ENCODE data around the gene PRDM13. TPM values are rescaled to one million over a fixed set of nuclear protein-coding genes. Genes with fewer than 3 reads are reported as not detected.

PRDM13 gene
- total and polyA plus RNA-seq, 2 of the 8 experiments (the other 6 are each of a cell fraction or from before 2014, with no cell fraction given), result 0.05 to 0.09 TPM

GRCh38 chr6:99617131-99617530 lies 10.5 kb downstream of the PRDM13 start:
- Histone ChIP-seq H3K79me2 (ENCODE audit: control insufficient read depth in 1 of 2, insufficient read depth in 2 of 2, low read length in 2 of 2) (no peaks in the 10 kb centered on the region), H3K23ac (ENCODE audit: insufficient read length) (no peak overlapping the region), H3K36me3 (ENCODE audit: control insufficient read depth in 2 of 4, insufficient read depth in 4 of 4, low read length in 3 of 4) (no peaks in the 10 kb centered on the region), H3K4ac (replicated peaks; ENCODE audit: insufficient read length, low read depth, low read length) (no peak overlapping the region), H3K14ac (ENCODE audit: insufficient read length) (no peak overlapping the region), H3K27me3 (replicated peaks in 1 of 4; ENCODE audit: control insufficient read depth in 3 of 4, extremely low read depth in 1 of 4, insufficient read depth in 3 of 4, low read length in 3 of 4) (peaks cover 67 to 95% (median 78%) of the 10 kb centered on the region in 4 experiments), H2AFZ (ENCODE audit: low read length) (no peak overlapping the region), H2BK20ac (ENCODE audit: low read length) (no peak overlapping the region), H4K91ac (replicated peaks; ENCODE audit: insufficient read length, low read length) (no peak overlapping the region), H2BK5ac (ENCODE audit: low read depth, low read length) (no peak overlapping the region), H3K9ac (replicated peaks in 1 of 4; ENCODE audit: extremely low read depth in 1 of 4, low read depth in 3 of 4, low read length in 3 of 4) (no peak overlapping the region), H2BK12ac (ENCODE audit: low read depth, low read length) (no peak overlapping the region), H3K4me1 (replicated peaks in 1 of 4; ENCODE audit: control insufficient read depth in 3 of 4, insufficient read depth in 4 of 4, low read length in 3 of 4) (peaks cover 0 to 21% (median 11%) of the 10 kb centered on the region in 4 experiments; a peak in 5 of 7 replicates), H2AK5ac (ENCODE audit: low read depth, low read length) (no peak overlapping the region), H4K5ac (ENCODE audit: insufficient read length, low read depth, low read length) (no peak overlapping the region), H3K27ac (ENCODE audit: low read depth, low read length) (no peak overlapping the region), H3K9me3 (ENCODE audit: insufficient read depth in 2 of 2, low read depth in 1 of 2, low read length in 1 of 2) (no peaks in the 10 kb centered on the region), H3K23me2 (ENCODE audit: low read depth, low read length) (peaks cover 17% of the 10 kb centered on the region; the same call in 1 of the 2 replicates), H3K4me3 (ENCODE audit: extremely low read depth in 1 of 4, insufficient read depth in 2 of 4, low read depth in 3 of 4, low read length in 4 of 4) (no peak overlapping the region), H3K4me2 (ENCODE audit: insufficient read depth in 1 of 2, low read depth in 2 of 2, low read length in 2 of 2) (no peak overlapping the region), H3K56ac (replicated peaks; ENCODE audit: insufficient read length, low read depth, low read length) (no peak overlapping the region), H4K8ac (ENCODE audit: extremely low read depth, insufficient read depth, low read length) (no peak overlapping the region), H3K79me1 (ENCODE audit: low read depth, low read length) (no peaks in the 10 kb centered on the region), H3K18ac (ENCODE audit: extremely low read depth, low read length) (no peak overlapping the region), H4K20me1 (replicated peaks in 1 of 2; ENCODE audit: control insufficient read depth in 1 of 2, insufficient read depth in 2 of 2, low read length in 2 of 2) (peaks cover 0 to 7% of the 10 kb centered on the region in 2 experiments), H2BK15ac (ENCODE audit: low read length) (no peak overlapping the region), H2BK120ac (replicated peaks; ENCODE audit: low read depth, low read length) (no peak overlapping the region)
- no peak for DNase-seq (ENCODE audit: low read depth in 1 of 2, low spot score in 2 of 2)
- ChIA-PET POLR2A (ENCODE audit: partially characterized antibody) (interaction anchor here (1.3 kb wide), 1 partner anchor 49 kb away, joined by 5 read pairs; the partner anchor contains the start of gene CCNC), CTCF (ENCODE audit: partially characterized antibody) (interaction anchor here (0.9 to 1.5 kb wide), 5 partner anchors 9 to 129 kb away, joined by 3 to 6 read pairs (median 4); no protein-coding TSS in a partner anchor)
- WGBS, 2 experiments (ENCODE audit: extremely low coverage in 1 of 2, insufficient coverage in 1 of 2, insufficient read length in 1 of 2, insufficient replicate concordance in 2 of 2, low coverage in 1 of 2, low lambda C conversion rate in 2 of 2, missing lambda C conversion rate in 1 of 2), result 79% methylated on average over 2 of the region's 2 CpGs; no CpG with 5 or more reads in 1 of the 2 experiments
- no peak for FAIRE-seq
- TF ChIP-seq RNF2 (IDR thresholded peaks at IDR 0.05; ENCODE audit: borderline replicate concordance, low read depth, low read length, missing control alignments, poor library complexity, severe bottlenecking), result no peak
- no peak for TF ChIP-seq TCF12 (IDR thresholded peaks at IDR 0.05; ENCODE audit: low read depth, low read length)
- TF ChIP-seq RFX5 (IDR thresholded peaks at IDR 0.05; ENCODE audit: borderline replicate concordance, low read depth, low read length), result no peak
- TF ChIP-seq GTF2F1 (IDR thresholded peaks at IDR 0.05; ENCODE audit: borderline replicate concordance, low read depth, low read length), result no peak
- TF ChIP-seq JUND (IDR thresholded peaks at IDR 0.05; ENCODE audit: low read length), result no peak
- no peak for TF ChIP-seq SIX5 (IDR thresholded peaks at IDR 0.05; ENCODE audit: low read depth, low read length)
